ENCODE measurements around the gene BLTP3B. TPM values are rescaled to one million over a fixed set of nuclear protein-coding genes. Genes with fewer than 3 reads are reported as not detected.

The BLTP3B gene
- total and polyA plus RNA-seq, 2 experiments from 2014 or later: 14.1 to 21.9 TPM

- Histone ChIP-seq H3K9me3 (ENCODE audit: low read depth) (no peaks in the 10 kb centered on the region), H3K4me1 (ENCODE audit: low read depth) (no peaks in the 10 kb centered on the region), H3K27ac (no peak overlapping the region), H3K27me3 (no peaks in the 10 kb centered on the region), H3K36me3 (peaks cover 3% of the 10 kb centered on the region), H3K4me3 (no peak overlapping the region)
- no peak for TF ChIP-seq CTCF (IDR thresholded peaks at IDR 0.05; ENCODE audit: low read depth, low read length)
- no peak for DNase-seq (ENCODE audit: low read depth in 1 of 2, low spot score in 1 of 2)
Measured at GRCh38 chr12:100106861-100107260, 35.8 kb downstream of the BLTP3B start.

GRCh38 chr12:100105661-100106060 is 37.0 kb downstream of the BLTP3B start:
- Histone ChIP-seq H3K9me3 (ENCODE audit: low read depth) (no peaks in the 10 kb centered on the region), H3K4me3 (no peak overlapping the region), H3K27ac (no peak overlapping the region), H3K36me3 (peaks cover 3% of the 10 kb centered on the region), H3K4me1 (ENCODE audit: low read depth) (no peaks in the 10 kb centered on the region), H3K27me3 (no peaks in the 10 kb centered on the region)
- no peak for DNase-seq (ENCODE audit: low read depth in 1 of 2, low spot score in 1 of 2)
- no peak for TF ChIP-seq CTCF (IDR thresholded peaks at IDR 0.05; ENCODE audit: low read depth, low read length)

- no peak for DNase-seq (ENCODE audit: low read depth in 1 of 2, low spot score in 1 of 2)
- no peaks in the 10 kb centered on the region for H3K4me1 ChIP-seq (ENCODE audit: low read depth)
Measured at GRCh38 chr12:100101000-100101399, 41.7 kb downstream of the BLTP3B start.

More at GRCh38 chr12:100101000-100101399, 41.7 kb downstream of the BLTP3B start:
- no peaks in the 10 kb centered on the region for H3K9me3 ChIP-seq (ENCODE audit: low read depth)
- no peak overlapping the region for H3K4me3 ChIP-seq
- peaks cover 17% of the 10 kb centered on the region for H3K36me3 ChIP-seq
- H3K27me3 ChIP-seq: no peaks in the 10 kb centered on the region
- no peak for TF ChIP-seq CTCF (IDR thresholded peaks at IDR 0.05; ENCODE audit: low read depth, low read length)
- H3K27ac ChIP-seq: no peak overlapping the region

Other genes starting within 250 kb of the BLTP3B start
- 1.8 and 6.7 TPM in 2 replicates for gene ANKS1B, start 157.9 kb downstream of the BLTP3B start, total RNA-seq
- 1.9 TPM in 1 of 2 replicates, not detected in the other for gene ANKS1B, start 157.9 kb downstream of the BLTP3B start, polyA plus RNA-seq
- 10.1 and 15.8 TPM in 2 replicates for gene ACTR6, start 57.9 kb upstream of the BLTP3B start, total RNA-seq
- gene ACTR6, start 57.9 kb upstream of the BLTP3B start, polyA plus RNA-seq: 28.0 and 32.9 TPM in 2 replicates
- 1.5 and 1.6 TPM in 2 replicates for gene DEPDC4, start 124.2 kb upstream of the BLTP3B start, total RNA-seq
- 4.4 and 5.4 TPM in 2 replicates for gene DEPDC4, start 124.2 kb upstream of the BLTP3B start, polyA plus RNA-seq
- gene SCYL2, start 124.3 kb upstream of the BLTP3B start, total RNA-seq: 34.5 and 60.7 TPM in 2 replicates
- gene SCYL2, start 124.3 kb upstream of the BLTP3B start, polyA plus RNA-seq: 26.7 and 31.5 TPM in 2 replicates
- gene SLC17A8, start 214.2 kb upstream of the BLTP3B start, total RNA-seq: not detected in 2 replicates
- not detected in 2 replicates for gene SLC17A8, start 214.2 kb upstream of the BLTP3B start, polyA plus RNA-seq